IPS-18c (cell line): Measurements from ENCODE around the gene CPNE4.
"Not testable (repeated sequence)": the region's sequence is repeated elsewhere in the genome, so short reads cannot be mapped to it uniquely, and the experiment has no call there.

Experiments used
- H3K4me3 ChIP-seq: 2 replicates; pipeline ENCODE4 v1.7.0; 2013; ENCODE audit warnings: low read depth, mild to moderate bottlenecking, low read length, moderate library complexity; ENCODE audit not compliant: insufficient read depth
- H3K9me3 ChIP-seq: one replicate; pipeline ENCODE4 v1.6.1; 2013; ENCODE audit warnings: mild to moderate bottlenecking, low read length, moderate library complexity; ENCODE audit not compliant: control insufficient read depth, insufficient read depth

CPNE4 gene

GRCh38 chr3:131988209-131988608, 46.6 kb downstream of the CPNE4 start:
- H3K4me3 ChIP-seq: no peak overlapping the region

GRCh38 chr3:131983689-131984088, 51.1 kb downstream of the CPNE4 start:
- no peaks in the 10 kb centered on the region for H3K9me3 ChIP-seq
- H3K4me3 ChIP-seq: no peak overlapping the region

More at GRCh38 chr3:131988209-131988608, 46.6 kb downstream of the CPNE4 start:
- peaks cover 2% of the 10 kb centered on the region for H3K9me3 ChIP-seq

GRCh38 chr3:131981323-131981722, 53.5 kb downstream of the CPNE4 start:
- no peak overlapping the region for H3K4me3 ChIP-seq
- no peaks in the 10 kb centered on the region for H3K9me3 ChIP-seq

- Histone ChIP-seq H3K4me3 (no peak overlapping the region), H3K9me3 (no peaks in the 10 kb centered on the region)
Measured at GRCh38 chr3:131976448-131976847, 58.4 kb downstream of the CPNE4 start.

- Histone ChIP-seq H3K9me3 (no peaks in the 10 kb centered on the region), H3K4me3 (no peak overlapping the region)
Measured at GRCh38 chr3:131975047-131975446, 59.8 kb downstream of the CPNE4 start.

GRCh38 chr3:131973731-131974130, 61.1 kb downstream of the CPNE4 start:
- Histone ChIP-seq H3K4me3 (no peak overlapping the region), H3K9me3 (no peaks in the 10 kb centered on the region)

- no peaks in the 10 kb centered on the region for H3K9me3 ChIP-seq
- no peak overlapping the region for H3K4me3 ChIP-seq
Measured at GRCh38 chr3:131972550-131972949, 62.3 kb downstream of the CPNE4 start.

GRCh38 chr3:131972091-131972490, 62.7 kb downstream of the CPNE4 start:
- Histone ChIP-seq H3K9me3 (no peaks in the 10 kb centered on the region), H3K4me3 (no peak overlapping the region)

- not testable (repeated sequence) for H3K4me3 ChIP-seq, H3K9me3 ChIP-seq
Measured at GRCh38 chr3:131963442-131963841, 71.4 kb downstream of the CPNE4 start.

- no peaks in the 10 kb centered on the region for H3K9me3 ChIP-seq
- H3K4me3 ChIP-seq: no peak overlapping the region
Measured at GRCh38 chr3:131962982-131963381, 71.8 kb downstream of the CPNE4 start.

GRCh38 chr3:131960324-131960723, 74.5 kb downstream of the CPNE4 start:
- Histone ChIP-seq H3K9me3 (no peaks in the 10 kb centered on the region), H3K4me3 (no peak overlapping the region)

GRCh38 chr3:131957980-131958379, 76.8 kb downstream of the CPNE4 start:
- H3K9me3 ChIP-seq: no peaks in the 10 kb centered on the region
- H3K4me3 ChIP-seq: no peak overlapping the region

- Histone ChIP-seq H3K9me3 (no peaks in the 10 kb centered on the region), H3K4me3 (no peak overlapping the region)
Measured at GRCh38 chr3:131957511-131957910, 77.3 kb downstream of the CPNE4 start.

- Histone ChIP-seq H3K4me3 (no peak overlapping the region), H3K9me3 (no peaks in the 10 kb centered on the region)
Measured at GRCh38 chr3:131948806-131949205, 86.0 kb downstream of the CPNE4 start.

GRCh38 chr3:131944676-131945075, 90.1 kb downstream of the CPNE4 start:
- no peaks in the 10 kb centered on the region for H3K9me3 ChIP-seq
- no peak overlapping the region for H3K4me3 ChIP-seq

GRCh38 chr3:131933665-131934064, 101.1 kb downstream of the CPNE4 start:
- Histone ChIP-seq H3K4me3 (no peak overlapping the region), H3K9me3 (no peaks in the 10 kb centered on the region)

- H3K9me3 ChIP-seq: no peaks in the 10 kb centered on the region
- H3K4me3 ChIP-seq: no peak overlapping the region
Measured at GRCh38 chr3:131928593-131928992, 106.2 kb downstream of the CPNE4 start.

- H3K9me3 ChIP-seq: no peaks in the 10 kb centered on the region
Measured at GRCh38 chr3:131925571-131925970, 109.2 kb downstream of the CPNE4 start.

GRCh38 chr3:131922356-131922755, 112.5 kb downstream of the CPNE4 start:
- Histone ChIP-seq H3K9me3 (no peaks in the 10 kb centered on the region), H3K4me3 (no peak overlapping the region)

More at GRCh38 chr3:131925571-131925970, 109.2 kb downstream of the CPNE4 start:
- no peak overlapping the region for H3K4me3 ChIP-seq
